GM11168 (cell line): Measurements from ENCODE around the gene TAF3.

Experiments used
- in situ Hi-C: fragments of 300-500 bp; cut with MboI; formaldehyde crosslinking; loops from one replicate; pipeline ENCODE4 v1.12.0; 2022; ENCODE audit warnings: low sequenced_read_pairs; ENCODE audit not compliant: unreplicated experiment

Gene TAF3

GRCh38 chr10:8066124-8066523, 247.8 kb downstream of the TAF3 start:
- in situ Hi-C loops: no loop called here
